ENCODE data around the gene ZNF618.
"Not testable (repeated sequence)": the region's sequence is repeated elsewhere in the genome, so short reads cannot be mapped to it uniquely, and the experiment has no call there.

The ZNF618 gene

GRCh38 chr9:113988385-113989016, 112.4 kb downstream of the ZNF618 start:
- DNase-seq (ENCODE audit: low spot score): no peak

DNA sequence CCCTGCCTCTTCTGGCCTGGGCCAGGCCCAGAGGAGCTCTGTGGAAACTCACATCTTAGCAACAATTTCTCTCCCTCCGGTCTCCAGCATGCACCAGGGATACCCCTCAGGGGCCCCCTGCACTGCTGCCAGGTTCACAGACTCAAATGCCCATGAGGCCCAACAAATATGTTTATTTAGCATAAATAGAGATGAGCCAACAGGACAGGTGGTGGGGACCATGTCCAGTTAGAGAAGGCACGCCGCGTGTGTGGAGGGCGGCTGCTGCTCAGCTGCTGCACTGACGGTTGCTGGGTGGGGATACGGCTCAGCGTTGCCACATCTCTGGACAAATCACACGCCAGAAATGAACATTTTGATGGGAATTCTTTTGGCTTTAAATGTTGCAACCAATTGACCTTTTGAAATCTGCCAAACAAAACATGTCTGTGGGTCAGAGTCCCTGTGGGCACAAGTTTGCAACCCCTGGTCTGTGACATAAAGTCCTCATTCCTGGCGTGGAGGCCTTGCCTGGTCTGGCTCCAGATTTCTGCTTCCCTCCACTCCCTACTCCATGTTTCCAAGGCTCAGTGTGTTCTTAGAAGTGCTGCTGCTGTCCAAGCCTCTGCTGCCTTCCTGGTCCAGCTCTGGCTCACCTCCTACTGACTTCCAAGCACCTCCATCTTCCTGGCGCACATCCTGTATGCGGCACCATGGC, 113.1 kb downstream of the ZNF618 start:
- no peak for DNase-seq (ENCODE audit: low spot score)

- DNase-seq (ENCODE audit: low spot score): no peak
These were observed 113.8 kb downstream of the ZNF618 start for GRCh38 chr9:113989714-113990569.

- DNase-seq (ENCODE audit: low spot score): no peak
These were observed 114.4 kb downstream of the ZNF618 start for GRCh38 chr9:113990570-113990907.

- DNase-seq (ENCODE audit: low spot score): no peak
These were observed 114.9 kb downstream of the ZNF618 start for GRCh38 chr9:113990975-113991471.

DNA sequence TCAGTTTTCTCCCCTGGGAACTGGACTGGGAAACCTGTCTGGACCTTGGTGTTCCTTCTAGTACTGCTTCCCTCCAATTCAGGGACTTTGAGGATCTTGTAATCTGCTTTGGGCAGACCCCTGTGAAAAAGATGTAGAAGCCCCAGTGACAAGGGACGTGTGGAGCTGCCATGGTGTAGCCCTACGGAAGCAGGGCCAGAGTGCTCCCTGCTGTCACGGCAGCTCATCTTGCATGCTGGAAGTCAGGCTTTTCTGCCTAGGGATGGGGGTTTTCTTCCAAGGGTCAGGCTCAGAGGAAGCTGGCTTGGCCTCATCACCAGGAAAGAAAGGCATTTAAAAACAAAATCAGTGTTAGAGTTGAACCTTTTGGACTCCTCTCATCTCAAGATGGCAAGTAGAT, 115.6 kb downstream of the ZNF618 start:
- DNase-seq (ENCODE audit: low spot score): no peak

DNA sequence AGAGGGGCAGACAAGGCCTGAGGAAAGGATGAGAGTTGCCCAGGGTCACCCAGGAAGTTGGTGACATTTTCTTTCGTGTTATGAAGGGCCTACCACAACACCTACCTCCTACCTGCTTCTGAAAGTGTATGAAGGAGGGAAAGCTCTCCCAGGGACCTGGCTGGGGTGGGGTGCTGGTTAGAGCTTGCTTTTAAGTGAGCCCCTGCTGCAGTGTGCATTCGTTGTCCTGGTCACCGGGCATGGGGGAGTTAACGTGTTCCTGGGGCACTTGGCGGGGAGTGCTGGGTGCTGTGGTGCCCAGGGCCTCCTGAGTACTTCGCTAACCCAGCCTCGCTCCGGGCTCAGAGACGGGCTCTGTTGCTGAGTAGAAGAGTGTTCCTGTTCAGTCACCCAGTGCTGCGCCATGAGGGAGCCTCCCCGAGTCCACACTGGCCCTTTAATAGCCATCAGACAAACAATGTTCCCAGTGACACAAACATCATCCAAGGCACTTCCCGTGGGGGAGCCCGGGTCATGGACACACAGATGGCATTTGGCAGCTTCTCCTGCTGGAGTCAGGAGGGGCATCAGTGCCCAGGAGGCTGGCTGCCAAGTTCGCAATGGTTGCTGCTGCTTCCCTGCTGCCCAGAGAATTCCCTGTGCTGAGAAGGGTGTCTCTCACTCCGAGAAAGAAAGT, 116.3 kb downstream of the ZNF618 start:
- no peak for DNase-seq (ENCODE audit: low spot score)

GRCh38 chr9:113992994-113993393, 116.9 kb downstream of the ZNF618 start:
- DNase-seq (ENCODE audit: low spot score): no peak

- peak; percentile 84 for DNase-seq (ENCODE audit: low spot score)
These were observed 117.9 kb downstream of the ZNF618 start for GRCh38 chr9:113993838-113994540.

- DNase-seq (ENCODE audit: low spot score): no peak
These were observed 119.3 kb downstream of the ZNF618 start for GRCh38 chr9:113995401-113995800.

DNA sequence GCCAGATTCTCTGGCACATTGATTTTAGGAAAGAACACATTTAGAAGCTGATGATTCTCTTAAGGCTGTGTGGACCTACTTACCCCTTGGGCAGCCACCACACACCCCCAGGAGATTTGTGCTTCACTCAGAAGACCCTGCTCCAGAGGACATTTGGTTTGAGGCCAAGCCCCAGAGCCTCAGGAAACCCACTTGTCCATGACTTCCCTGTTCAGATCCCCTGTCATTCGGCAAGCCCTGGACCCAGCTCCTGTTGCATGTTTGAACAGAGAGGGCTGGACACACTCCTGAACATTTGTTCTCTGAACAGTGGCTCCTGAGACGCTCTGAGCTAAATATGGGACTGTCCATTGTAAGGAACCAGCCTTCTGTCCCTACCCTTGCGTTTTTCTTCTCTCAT, 119.9 kb downstream of the ZNF618 start:
- DNase-seq (ENCODE audit: low spot score): no peak

- no peak for DNase-seq (ENCODE audit: low spot score)
These were observed 120.5 kb downstream of the ZNF618 start for GRCh38 chr9:113996531-113997001.

DNA sequence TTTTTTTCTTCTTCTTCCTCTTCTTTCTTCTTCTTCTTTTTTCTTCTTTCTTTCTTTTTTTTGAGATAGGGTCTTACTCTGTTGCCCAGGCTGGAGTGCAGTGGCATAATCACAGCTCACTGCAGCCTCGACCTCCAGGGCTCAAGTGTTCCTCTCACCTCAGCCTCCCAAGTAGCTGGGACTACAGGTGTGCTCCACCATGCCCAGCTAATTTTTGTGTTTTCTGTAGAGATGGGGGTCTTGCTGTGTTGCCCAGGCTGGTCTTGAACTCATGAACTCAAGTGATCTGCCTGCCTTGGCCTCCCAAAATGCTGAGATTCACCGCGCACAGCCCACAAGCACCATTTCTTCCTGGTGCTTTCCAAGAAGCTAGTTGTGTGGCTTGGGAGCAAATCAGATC, 121.0 kb downstream of the ZNF618 start:
- DNase-seq (ENCODE audit: low spot score): not testable (repeated sequence)

GRCh38 chr9:113997610-113998009, 121.5 kb downstream of the ZNF618 start:
- DNase-seq (ENCODE audit: low spot score): no peak

- no peak for DNase-seq (ENCODE audit: low spot score)
These were observed 122.0 kb downstream of the ZNF618 start for GRCh38 chr9:113998114-113998513.

- peak; percentile 57 for DNase-seq (ENCODE audit: low spot score)
These were observed 122.6 kb downstream of the ZNF618 start for GRCh38 chr9:113998525-113999255.

DNA sequence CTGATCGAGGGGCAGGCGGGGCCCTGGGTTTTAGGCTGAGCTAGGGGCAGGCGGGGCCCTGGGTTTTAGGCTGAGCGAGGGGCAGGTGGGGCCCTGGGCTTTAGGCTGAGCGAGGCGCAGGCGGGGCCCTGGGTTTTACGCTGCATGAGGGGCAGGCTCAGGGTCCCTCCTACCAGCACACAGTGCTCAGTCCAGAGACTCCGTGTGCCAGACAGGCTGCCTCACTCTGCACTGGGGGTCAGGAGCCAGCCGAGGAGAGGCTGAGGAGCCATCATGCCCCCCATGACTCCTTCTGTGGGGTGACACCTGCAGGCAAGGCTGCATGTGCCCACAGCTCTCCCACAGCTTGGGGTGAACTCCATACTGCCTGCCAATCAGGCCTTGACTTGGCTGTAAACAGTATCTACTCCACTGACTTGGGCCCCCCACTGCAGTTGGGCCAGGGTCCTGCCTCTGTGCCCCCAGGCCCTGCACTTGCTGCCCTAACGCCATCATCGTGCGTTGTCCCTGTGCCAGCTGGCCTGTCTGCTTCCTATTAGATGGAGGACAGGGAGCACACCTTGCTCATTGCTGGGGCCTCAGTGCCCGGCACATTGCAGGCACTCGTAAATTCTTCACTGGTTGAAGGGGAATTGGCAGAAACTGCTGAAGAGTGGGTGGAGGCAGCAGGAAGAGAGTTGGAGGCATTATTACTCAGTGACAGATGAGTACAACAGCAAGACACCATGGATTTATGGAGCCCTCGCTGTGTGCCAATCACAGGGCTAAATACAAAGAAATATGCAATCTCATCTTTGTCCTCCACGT, 123.3 kb downstream of the ZNF618 start:
- DNase-seq (ENCODE audit: low spot score): no peak

DNA sequence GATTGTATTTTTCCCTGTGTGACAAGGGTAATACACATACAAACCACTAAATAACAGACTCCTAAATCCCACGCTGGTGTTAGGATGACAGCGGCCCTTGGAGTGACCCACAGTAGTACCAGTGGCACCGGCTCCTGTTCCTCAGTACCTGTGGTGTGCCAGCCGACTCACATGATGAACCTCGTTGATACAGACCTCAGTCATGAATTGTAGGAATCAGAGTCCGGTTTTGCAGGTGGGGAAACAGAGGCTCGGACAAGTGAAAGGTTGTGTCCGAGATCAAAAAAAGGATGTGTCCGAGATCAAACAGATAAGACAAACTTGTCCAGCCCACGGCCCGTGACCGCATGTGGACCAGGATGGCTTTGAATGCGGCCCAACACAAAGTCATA, 124.0 kb downstream of the ZNF618 start:
- DNase-seq (ENCODE audit: low spot score): no peak

DNA sequence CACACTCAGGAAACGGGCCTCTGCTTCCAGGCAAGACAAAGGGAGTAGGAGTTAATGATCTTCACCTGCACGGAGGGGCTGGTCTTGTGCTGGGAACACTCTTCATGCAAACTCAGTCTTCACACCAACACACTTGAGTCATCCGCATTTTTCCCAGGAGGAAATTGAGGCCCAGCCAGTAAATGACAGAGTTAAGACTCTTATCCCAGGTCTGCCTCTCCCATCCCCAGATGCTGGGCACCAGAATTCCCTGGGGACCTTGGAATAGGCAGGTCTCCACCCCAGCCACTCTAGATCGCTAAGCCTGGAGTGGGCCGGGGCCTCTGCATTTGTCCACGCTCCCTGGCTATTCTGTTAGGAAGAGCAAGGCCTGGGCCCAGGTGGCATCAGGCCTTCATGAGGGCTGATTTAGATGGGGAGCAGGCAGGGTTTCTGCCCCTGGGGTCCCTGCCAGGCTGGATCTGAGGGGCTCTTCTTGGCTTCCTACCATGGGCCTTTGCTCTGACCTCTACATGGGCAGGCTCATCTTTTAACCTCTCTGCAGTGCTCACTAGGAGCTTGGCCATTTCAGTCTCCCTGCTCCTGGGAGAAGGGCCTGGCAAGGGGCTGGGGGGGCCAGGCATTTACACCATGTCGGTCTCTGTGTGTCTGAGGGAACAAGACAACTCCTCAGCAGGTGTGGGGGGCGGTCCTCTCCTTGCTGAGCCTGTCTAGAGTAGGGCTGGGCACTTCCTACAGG, 124.7 kb downstream of the ZNF618 start:
- DNase-seq (ENCODE audit: low spot score): no peak

DNA sequence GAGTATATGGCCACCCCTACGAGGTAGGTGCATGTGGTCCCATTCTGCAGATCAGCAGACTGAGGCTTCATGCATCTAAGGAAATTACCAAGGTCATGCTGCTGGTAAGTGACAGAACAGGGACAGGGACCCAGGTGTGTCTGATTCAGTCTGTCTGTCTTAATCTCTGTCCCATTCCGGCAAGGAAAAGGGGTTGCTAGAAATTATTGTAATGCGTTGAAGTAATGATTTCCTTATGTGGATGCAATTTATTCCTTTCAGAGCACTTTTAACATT, 125.2 kb downstream of the ZNF618 start:
- no peak for DNase-seq (ENCODE audit: low spot score)
